ENCODE measurements around the gene PSD4. TPM values are rescaled to one million over a fixed set of nuclear protein-coding genes. Genes with fewer than 3 reads are reported as not detected.

PSD4 gene
- total RNA-seq, 1 experiment from 2014 or later = 1.0 TPM

GRCh38 chr2:113181258-113182051 lies 7.7 kb downstream of the PSD4 start:
- peaks cover 11 to 17% of the 10 kb centered on the region in 2 experiments for H3K4me1 Mint-ChIP-seq
- H3K36me3 Mint-ChIP-seq (ENCODE audit: insufficient read depth in 1 of 3, low read depth in 3 of 3) = no peaks in the 10 kb centered on the region; a peak in 1 of 7 replicates
- TF ChIP-seq CTCF (conservative IDR thresholded peaks at IDR 0.05) = no peak
- DNase-seq = no peak
- no peak overlapping the region for H3K56ac ChIP-seq (ENCODE audit: insufficient read length, low read depth, low read length)
- H3K23me2 ChIP-seq (ENCODE audit: insufficient read length, low read depth, low read length, poor library complexity, severe bottlenecking) = no peaks in the 10 kb centered on the region
- no peaks in the 10 kb centered on the region; the same call in 1 of the 2 replicates for H3K4me1 ChIP-seq (ENCODE audit: insufficient read depth, low read length)
- H3K4me2 ChIP-seq (ENCODE audit: insufficient read depth, insufficient read length, low read length) = no peak overlapping the region
- no peak overlapping the region for H2BK12ac ChIP-seq (ENCODE audit: insufficient read length, low read depth, low read length)
- no peak overlapping the region for H3K4me3 Mint-ChIP-seq
- H3K23ac ChIP-seq (ENCODE audit: insufficient read length, low read depth, low read length) = no peak overlapping the region
- no peak overlapping the region for H2AK5ac ChIP-seq (ENCODE audit: insufficient read length, low read length)
- H3K18ac ChIP-seq (ENCODE audit: insufficient read length, low read depth, low read length) = no peak overlapping the region
- H3K27ac Mint-ChIP-seq = peak overlapping the region in 1 of 3 experiments; percentile 50; a peak in 1 of 7 replicates
- H4K20me1 ChIP-seq (ENCODE audit: control insufficient read depth, insufficient read depth, insufficient read length) = no peaks in the 10 kb centered on the region
- no CpG with 5 or more reads among the region's 8 CpGs for WGBS (ENCODE audit: extremely low coverage, insufficient read length, low lambda C conversion rate)
- no peaks in the 10 kb centered on the region for H3K27me3 ChIP-seq (ENCODE audit: insufficient read depth, low read length)
- H3K79me2 ChIP-seq (ENCODE audit: insufficient read depth, low read length) = no peaks in the 10 kb centered on the region
- H3K79me1 ChIP-seq (ENCODE audit: insufficient read depth, low read depth, low read length, poor library complexity, severe bottlenecking) = no peaks in the 10 kb centered on the region
- H4K8ac ChIP-seq (replicated peaks; ENCODE audit: insufficient read length, low read depth, low read length) = no peak overlapping the region
- H2BK5ac ChIP-seq (ENCODE audit: insufficient read length, low read length) = no peak overlapping the region
- no peaks in the 10 kb centered on the region for H3K9me3 ChIP-seq (ENCODE audit: control insufficient read depth, low read depth, low read length)
- H2BK15ac ChIP-seq (ENCODE audit: low read depth, low read length) = no peak overlapping the region
- H3K9me3 Mint-ChIP-seq = no peaks in the 10 kb centered on the region
- no peak overlapping the region for H4K91ac ChIP-seq (ENCODE audit: insufficient read length, low read depth, low read length)
- H3K27ac ChIP-seq (ENCODE audit: insufficient read length, low read depth, low read length) = no peak overlapping the region
- peaks cover 8% of the 10 kb centered on the region for H3K27me3 Mint-ChIP-seq (ENCODE audit: low read depth)
- no peak overlapping the region for H3K14ac ChIP-seq (ENCODE audit: insufficient read depth, low read length)
- no peak overlapping the region for H3K9ac ChIP-seq (ENCODE audit: extremely low read depth, insufficient read length, low read length)
- H3T11ph ChIP-seq (ENCODE audit: low read length) = no peak overlapping the region
- H3K4ac ChIP-seq (ENCODE audit: low read depth, low read length) = no peak overlapping the region
- no peak overlapping the region for H2BK20ac ChIP-seq (ENCODE audit: low read depth, low read length, poor library complexity, severe bottlenecking)
- H2AFZ ChIP-seq (ENCODE audit: low read length) = no peak overlapping the region
- no peak overlapping the region for H4K5ac ChIP-seq (ENCODE audit: insufficient read length, low read depth, low read length)
- no peak overlapping the region for H2BK120ac ChIP-seq (ENCODE audit: low read depth, low read length, poor library complexity, severe bottlenecking)
